GM21423 (cell line): ENCODE results near the gene TRMT11.
"Not testable (repeated sequence)": the region's sequence is repeated elsewhere in the genome, so short reads cannot be mapped to it uniquely, and the experiment has no call there.

ENCODE experiments used
- ATAC-seq: cut with Tn5 transposase; IDR thresholded peaks from one replicate; pipeline ENCODE4 v1.9.1; 2021; ENCODE audit warnings: mild to moderate bottlenecking, moderate library complexity; ENCODE audit not compliant: unreplicated experiment

TRMT11 gene

DNA sequence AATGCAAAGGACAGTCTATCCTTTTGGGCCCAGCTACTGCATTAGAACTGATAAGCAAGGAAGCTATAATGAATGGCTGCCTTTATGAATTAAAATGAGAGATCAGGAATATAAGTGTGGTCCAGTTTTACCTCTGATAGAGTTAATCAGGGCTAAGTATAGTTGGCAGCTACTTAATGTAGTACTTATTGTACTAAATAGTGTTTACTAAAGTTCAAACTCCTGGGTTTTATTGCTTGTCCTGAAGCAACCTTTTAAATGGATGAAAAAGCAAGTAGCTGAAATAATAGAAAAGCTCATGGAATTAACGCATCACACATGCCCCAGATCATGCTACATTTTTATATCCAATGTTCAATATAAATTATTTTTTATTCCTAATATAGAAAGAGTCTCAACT, 5.3 kb downstream of the TRMT11 start:
- no peak for ATAC-seq

DNA sequence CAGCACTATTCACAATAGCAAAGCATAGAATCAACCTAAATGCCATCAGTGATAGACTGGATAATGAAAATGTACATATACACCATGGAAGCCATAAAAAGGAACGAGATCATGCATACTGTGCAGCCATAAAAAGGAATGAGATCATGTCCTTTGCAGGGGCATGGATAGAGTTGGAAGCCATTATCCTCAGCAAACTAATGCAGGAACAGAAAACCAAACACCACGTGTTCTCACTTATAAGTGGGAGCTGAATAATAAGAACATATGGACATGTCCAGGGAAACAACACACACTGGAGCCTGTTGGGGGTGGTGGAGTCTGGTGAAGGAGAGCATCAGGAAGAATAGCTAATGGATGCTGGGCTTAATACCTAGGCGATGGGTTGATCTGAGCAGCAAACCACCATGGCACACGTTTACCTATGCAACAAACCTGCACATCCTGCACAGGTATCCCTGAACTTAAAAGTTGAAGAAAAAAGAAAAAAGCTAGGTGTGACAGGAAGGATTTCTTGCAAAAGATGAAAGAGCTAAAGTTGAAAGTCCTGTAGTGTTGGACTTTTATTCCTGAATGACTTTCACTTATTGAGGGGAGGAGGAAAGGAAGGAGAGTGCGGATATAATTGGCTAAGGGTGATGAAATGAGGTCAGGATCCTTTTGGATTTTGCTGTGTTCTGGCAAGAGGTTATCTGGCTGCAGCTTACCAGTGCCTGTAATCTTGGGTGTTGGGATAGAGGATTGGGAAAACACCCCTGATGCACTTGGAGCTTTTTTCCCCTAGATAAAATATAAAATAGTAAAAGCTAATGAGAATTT, 8.5 kb downstream of the TRMT11 start:
- ATAC-seq: no peak

DNA sequence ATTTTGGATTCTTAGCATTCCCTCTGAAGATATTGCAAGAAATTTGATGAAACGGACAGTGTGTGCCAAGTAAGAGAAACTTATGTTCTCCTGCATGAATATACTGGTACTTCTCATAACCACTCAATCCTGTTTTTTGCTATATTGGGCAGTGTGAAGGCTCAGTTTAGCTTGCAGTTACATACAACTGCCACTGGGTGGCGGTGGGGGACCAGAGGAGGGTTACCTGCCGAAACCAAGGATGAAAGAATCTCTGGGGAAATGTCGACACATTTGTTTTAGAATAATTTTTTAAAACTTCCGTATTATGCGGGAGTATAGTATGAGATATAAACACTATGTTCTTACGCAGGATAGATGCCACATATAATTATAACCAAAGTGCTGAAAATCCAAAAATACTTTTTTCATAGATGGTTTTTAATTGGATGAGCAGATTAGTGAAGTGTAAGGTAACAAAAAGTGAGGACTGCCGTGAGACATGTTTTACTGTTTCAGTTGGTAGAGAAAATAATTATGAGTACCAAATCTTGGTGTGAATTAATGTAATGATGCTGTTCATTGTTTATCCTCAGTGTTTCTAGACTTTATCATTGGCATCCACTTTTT, 9.7 kb downstream of the TRMT11 start:
- ATAC-seq: peak; percentile 93

DNA sequence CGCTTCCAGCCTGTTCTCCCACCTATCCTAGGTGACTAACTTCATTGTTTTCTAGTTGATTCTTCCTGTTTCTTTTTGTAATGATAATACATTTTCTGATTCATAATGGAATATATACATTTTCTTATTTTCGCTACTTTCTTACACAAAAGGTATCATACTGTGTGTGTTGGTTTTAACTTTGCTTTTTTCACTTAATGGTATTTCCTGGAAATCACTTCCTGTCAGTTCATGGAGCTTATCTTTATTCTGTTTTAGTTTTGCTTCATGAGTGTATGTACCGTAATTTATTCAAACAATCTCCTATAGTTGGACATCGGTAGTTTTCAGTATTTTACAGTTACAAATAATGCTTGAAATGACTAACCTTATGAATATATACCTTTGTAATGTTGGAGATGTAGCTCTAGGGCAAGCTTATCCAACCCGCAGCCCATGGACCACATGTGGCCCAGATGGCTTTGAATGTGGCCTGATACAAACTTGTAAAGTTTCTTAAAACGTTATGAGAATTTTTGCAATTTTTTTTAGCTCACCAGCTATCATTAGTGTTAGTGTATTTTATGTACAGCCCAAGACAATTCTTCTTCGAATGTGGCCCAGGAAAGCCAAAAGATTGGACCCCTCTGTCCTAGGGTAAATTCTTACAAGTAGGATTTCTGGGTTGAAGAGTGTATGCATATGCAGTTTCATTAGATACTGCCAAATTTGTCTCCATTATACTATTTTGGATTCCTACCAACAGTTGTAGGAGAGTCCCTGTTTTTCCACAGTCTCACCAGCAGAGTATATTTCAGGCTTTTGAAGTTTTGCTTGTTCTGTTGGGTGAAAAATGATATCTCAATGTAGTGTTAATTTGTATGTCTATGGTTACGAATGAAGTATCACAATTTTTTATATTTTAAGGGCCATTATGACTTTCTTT, 16.7 kb downstream of the TRMT11 start:
- ATAC-seq: no peak

DNA sequence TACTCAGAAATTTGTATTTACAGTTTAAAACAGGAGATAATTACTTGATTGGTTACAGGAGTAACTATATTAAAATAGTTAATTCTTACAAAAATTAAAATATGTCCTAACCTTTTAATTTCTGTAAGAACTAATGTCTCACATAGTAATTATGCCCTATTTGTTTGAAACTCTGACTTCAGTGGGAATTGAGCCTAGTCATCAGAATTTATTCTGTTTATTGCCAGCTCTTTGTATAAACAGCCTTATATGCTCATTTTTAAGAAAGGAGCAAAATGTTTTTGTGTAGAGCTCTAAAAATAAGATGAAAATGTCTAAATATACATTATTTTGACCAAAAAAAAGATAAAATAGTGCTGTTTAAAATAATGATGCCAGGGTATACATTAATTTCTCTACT, 21.5 kb downstream of the TRMT11 start:
- no peak for ATAC-seq

DNA sequence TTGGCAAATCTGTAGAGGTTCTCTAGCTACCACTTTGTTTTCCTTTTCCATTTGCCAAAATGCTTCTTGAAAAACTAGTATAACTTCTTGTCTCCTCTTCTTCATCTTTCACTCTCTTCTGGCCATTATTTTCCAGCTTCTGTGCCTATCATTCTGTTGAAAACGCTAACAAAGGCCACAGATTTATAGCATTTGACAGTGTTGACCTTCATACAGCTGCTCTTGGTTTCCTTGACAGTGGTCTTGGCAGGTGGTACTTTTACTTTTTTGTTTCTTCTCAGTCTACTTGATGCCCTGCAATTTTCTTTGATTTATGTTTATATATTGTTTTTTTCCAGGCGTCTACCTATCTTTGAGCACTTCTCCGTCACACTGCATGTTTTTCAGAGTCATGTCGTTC, 23.7 kb downstream of the TRMT11 start:
- ATAC-seq: no peak

DNA sequence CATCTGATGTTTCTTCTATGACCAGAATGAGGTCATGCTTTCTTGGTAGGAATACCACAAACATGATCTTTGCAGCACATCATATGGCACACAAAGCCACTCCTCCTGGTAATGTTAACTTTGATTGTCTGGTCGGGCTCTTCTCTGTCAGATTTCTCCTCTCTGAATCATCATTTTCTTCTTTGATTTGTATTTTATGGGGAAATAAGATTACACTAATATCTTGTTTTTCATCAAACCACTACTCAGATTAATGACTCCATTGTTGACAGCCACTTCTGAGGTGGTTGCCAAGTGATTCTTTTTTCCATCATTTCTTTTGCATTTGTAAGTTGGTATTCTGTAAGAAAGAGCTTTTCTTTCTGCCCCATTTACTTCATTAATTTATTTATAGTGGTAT, 29.5 kb downstream of the TRMT11 start:
- no peak for ATAC-seq

DNA sequence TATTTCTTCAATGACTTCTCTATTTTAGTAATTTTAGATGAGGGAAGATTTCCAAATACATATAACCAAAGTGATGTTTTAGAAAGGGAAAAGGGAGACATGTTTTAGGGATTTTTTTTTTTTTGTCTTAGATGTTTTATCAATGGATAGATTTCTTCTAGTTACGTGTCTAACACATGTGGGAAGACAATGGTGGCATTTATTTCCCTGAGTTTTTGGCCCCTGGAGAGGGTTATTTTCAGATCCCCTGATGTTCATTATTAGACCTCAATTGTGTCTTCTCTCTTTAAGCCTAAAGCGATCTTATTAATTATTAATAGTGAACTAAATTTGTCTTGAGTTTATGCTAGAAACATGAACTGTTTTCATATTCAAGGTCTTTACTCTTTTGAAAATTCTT, 30.3 kb downstream of the TRMT11 start:
- no peak for ATAC-seq

DNA sequence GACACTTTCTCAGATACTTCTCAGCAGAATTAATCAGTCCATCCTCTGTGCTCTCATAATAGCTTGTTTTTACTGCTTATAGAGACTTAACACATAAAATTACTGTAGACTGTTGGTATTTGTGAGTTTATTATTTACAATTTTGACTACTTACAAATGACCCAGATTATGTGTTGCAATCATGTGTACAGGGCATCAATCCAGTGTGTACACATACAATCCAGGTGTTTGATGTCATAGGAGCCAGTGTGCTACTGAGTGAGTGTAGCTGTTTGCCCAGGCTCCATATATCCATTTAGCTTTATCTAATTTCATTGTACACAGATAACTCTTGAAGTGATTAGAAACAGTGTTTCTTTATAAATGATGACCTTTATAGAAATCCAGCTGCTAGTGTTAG, 31.3 kb downstream of the TRMT11 start:
- no peak for ATAC-seq

DNA sequence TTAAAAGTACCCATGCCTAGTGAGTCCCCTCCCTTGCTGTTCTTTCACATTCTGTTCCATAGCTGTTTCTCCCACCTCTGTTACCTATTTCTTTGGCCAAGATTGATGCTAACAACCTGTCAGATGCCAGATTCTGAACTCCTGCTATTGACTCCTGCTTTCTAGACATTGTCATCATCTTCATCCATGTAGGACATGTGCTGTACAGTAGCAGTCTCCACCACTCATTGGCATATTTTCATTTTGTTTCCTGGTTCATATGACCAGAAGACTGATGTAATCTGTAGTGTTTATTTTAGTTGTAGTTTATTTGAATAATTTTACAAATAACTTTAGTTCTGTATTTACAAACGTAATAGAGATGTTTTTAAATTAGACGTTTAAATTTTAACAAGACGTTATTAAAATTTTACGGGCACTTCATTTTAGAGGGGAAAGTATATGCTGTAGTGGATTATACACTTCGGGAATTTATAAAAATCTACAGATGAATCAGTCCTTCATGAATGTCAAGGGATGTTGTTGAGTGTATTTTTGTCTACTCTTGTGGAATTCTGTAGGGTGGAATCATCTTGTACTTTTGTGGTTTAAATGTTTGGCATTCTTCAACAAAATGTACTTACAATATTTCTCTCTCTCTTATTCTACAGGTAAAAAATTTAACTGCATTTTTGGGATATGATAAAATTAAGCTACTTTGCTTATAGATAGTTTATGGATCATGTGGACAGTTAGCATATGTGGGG, 34.1 kb downstream of the TRMT11 start:
- no peak for ATAC-seq

DNA sequence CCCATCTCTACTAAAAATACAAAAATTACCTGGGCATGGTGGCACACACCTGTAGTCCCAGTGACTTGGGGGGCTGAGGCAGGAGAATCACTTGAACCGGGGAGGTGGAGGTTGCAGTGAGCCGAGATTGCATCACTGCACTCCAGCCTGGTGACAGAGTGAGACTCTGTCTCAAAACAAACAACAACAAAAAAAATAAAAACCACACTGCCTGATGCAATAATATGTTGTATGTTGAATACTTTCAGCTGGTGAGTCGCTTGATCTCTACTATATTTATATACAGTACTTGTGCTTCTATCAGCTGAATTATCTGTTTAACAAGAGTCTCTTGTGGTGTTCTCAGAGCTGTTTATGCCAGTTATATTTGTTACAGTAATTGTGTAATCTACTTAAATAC, 37.1 kb downstream of the TRMT11 start:
- not testable (repeated sequence) for ATAC-seq

DNA sequence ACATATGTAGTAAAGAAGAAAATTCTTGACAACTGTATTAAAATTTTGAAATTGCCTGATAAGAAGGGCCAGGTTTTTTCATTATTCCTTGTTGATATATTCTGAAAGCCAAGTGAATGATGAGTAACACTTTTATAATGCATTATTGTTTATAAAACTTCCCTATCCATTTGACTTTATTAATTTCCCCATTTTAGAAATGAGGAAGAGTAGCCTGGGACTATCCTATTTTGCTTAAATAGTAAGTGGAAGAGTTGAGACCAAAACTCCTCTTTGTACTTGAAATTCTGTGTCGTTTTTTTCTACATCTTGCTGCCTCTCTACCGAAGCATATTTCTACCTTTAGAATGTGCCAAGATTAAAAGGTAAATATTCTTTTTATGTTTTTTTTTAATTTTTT, 39.7 kb downstream of the TRMT11 start:
- no peak for ATAC-seq

DNA sequence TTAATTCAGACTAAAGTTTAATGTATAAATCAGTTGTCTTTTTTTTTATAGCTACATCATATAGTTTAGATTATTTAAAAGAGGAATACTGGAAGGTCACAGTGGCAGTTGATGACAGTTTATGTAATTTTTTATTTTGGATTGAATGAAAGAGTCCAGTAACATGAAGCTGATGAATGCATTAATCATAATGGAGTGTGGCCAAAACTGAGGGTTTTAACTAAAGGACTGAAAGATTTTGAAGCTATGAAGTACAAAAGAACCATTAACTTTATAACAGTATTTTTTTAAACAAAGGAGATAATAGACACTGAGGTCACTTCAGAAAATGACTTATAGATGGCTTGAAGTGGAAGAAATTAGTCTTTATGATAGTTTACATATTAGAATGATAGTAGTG, 41.3 kb downstream of the TRMT11 start:
- ATAC-seq: no peak

DNA sequence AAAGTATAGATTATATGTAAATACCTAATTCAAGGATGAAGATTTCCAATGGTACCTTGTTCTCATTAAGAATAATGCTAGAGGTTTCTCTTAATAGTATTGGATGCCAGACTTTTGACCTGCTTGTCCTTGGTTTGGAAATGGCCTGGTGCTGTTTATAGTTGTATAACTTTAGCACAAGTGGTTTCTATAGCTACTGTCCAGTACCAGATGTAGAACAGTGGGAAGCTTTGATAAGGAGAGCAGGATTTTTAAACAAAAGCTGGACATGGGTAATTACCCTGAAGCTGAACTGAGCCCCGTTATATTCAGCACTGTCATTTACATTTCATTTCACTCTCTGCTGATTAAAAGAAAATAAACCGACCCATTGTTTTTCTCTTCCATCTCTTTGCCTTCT, 43.7 kb downstream of the TRMT11 start:
- no peak for ATAC-seq

DNA sequence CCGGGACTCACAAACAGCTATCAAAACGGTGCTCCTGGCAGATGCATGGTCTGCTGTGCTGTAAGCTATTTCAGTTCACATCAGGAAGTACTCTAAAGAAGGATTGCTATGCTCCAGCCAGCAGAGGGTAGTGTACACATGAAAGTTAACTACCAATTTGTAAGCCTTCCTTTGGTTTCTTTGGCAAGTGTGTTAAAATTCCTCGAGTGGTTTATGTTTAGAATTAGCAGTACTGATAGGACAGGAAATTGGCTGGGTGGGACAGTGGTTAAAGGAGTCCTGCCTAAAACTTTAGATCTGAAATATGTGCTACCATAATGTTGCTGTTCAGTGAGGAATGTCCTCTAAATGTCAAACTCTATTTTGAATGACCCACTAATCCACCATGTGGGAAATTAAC, 47.4 kb downstream of the TRMT11 start:
- peak; percentile 79 for ATAC-seq

DNA sequence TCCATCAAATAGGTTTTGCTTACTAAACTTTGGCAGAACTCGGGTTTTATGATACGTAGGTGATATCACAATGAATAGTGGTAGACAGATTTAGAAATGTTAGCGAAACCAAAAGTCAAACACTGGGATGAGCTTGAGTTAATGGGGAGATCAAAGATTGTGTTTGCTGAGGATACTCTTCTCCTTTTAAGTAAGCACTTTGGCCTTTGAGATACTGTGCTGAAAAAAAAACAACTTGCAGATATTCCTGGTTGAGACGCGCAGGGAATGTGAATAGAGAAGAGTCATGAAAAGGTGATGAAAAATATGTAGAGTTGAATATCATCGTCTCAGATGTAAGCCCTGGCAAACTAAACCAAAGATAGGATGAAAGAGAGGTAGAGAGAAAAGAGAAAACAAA, 48.3 kb downstream of the TRMT11 start:
- no peak for ATAC-seq

DNA sequence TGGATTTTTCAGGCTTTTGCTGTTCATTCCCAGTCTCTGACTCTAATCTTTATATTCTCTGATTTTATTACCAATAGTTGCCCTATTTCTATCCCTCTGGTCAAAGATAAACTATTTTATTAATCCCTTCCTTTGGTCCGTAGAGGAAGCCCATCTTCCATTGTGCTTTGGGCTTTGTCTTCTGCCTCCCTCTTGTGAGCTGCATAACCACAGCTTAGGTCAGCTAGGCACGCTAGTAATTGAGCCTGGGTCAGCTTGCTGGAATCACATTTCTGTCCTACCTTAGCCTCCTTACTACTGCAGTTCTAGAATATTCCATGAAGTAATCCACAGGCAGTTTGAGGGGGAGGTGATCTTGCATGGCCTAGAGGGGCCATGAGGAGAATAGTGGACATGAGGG, 49.4 kb downstream of the TRMT11 start:
- ATAC-seq: no peak

DNA sequence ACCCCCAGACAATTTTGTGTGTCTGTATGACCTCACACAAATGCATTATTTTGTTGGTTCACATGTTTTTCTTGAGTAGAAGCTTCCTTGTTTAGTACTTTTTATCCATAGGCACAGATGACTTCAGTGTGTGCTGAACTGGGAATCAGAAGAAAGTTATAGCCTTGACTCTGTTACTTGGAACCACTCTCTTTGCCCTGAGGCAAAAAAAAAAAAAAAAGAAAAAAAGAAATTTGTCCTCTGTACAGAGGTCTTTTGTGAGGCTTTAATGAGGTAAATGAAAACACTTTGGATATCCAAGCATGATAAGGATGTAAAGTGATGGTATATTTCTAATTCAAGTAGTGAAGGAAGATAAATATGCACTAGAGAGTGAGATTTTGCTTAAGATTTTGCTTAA, 51.9 kb downstream of the TRMT11 start:
- ATAC-seq: no peak

DNA sequence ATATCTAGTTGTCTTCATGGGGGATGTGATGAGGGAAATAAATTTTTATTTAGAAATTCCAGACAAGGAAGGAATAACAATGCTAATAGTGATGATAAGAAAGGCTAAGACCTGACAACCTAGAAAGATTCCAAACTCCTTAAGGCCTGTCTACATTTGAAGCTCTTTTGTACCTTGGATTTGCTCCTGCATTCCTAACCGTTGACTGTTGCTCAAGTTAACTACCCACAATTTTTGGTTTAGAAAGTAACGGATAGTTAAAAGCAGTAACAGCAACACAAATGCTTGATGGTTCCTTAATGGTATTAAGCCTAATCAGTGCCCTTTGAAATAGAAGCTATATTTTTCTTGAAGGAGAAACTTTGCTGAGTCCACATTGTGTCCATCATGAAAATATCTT, 52.9 kb downstream of the TRMT11 start:
- no peak for ATAC-seq

DNA sequence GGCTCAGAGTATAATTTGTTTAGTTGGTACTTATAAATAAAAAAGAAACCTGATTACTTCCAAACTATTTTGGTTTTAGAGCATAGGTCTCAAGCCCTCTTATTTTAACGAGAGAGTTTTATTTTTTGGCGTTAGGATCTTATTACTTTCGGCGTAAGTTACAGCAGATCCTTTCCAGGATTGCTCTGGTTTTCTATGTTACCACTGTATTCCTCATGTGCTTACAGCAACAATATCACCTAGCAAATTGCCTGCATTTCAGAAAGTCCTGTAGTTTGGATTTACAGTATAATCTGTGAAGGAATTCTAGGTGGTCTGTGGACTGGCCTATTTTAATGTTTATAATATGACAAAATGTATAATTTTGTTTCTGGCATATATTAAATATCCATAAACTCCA, 54.1 kb downstream of the TRMT11 start:
- no peak for ATAC-seq

DNA sequence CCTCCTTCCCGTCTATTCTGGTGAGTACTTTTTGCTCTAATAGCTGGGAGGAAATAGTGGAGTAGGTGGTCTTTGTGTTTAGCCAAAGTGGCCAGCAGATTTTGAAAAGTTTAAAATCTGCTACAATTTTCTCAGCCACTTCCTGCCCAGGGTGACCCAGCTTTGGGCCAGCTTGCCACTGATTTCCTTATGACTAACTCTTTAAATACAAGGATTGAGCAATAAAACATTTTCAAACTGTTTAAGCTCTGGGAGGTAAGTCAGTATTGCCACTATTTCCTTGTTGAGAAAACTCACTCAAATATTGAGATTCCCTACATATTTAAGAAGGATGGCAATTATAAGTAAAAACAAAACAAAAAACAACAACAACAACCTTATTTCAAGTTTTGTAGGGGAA, 54.5 kb downstream of the TRMT11 start:
- no peak for ATAC-seq
